Right lobe of liver (tissue), 6 donors: ENCODE measurements around the gene LRP1. TPM values are rescaled to one million over a fixed set of nuclear protein-coding genes. Genes with fewer than 3 reads are reported as not detected.

Experiments
- ATAC-seq, 4 donors: fragments of 200-7000 bp; cut with Tn5 transposase; one replicate each; pipeline ENCODE4 v1.9.1; 2020; ENCODE audit warnings: mild to moderate bottlenecking in 4 of 4, moderate library complexity in 4 of 4
- DNase-seq, 3 donors: peaks; one replicate each; pipeline ENCODE4 v3.0.0-alpha.2; 2020
- H3K27ac ChIP-seq, 3 donors: fragments of 200-600 bp; one replicate each; pipeline ENCODE4 v1.8.0; 2022
- H3K27me3 ChIP-seq, 2 donors: fragments of 200-600 bp; one replicate each; pipeline ENCODE4 v1.8.0; 2022
- H3K36me3 ChIP-seq, 4 donors: fragments of 200-600 bp; sonication (generic) in 1 of 4; one replicate each; pipeline versions ENCODE4 v1.5.1 to v1.8.0; 2017 to 2022; ENCODE audit warnings: control low read depth in 1 of 4
- H3K4me1 ChIP-seq, 4 donors: fragments of 200-600 bp; sonication (generic) in 1 of 4; one replicate each; pipeline versions ENCODE4 v1.5.1 to v1.8.0; 2017 to 2022; ENCODE audit warnings: control low read depth in 1 of 4
- H3K4me3 ChIP-seq, 3 donors: fragments of 200-600 bp; one replicate each; pipeline ENCODE4 v1.8.0; 2022
- H3K9me3 ChIP-seq, 4 donors: fragments of 200-600 bp; sonication (generic) in 1 of 4; one replicate each; pipeline versions ENCODE4 v1.5.1 to v1.8.0; 2017 to 2022; ENCODE audit warnings: control low read depth in 1 of 4
- CTCF ChIP-seq, 4 donors: fragments of 200-600 bp in 3 of 4; fragments of 450-650 bp in 1 of 4; IDR thresholded peaks; one replicate each; pipeline versions ENCODE4 v1.5.1 to v1.8.0; 2016 to 2022; ENCODE audit warnings: antibody characterized with exemption in 4 of 4, mild to moderate bottlenecking in 2 of 4
- POLR2A ChIP-seq: fragments of 450-650 bp; IDR thresholded peaks from one replicate; pipeline ENCODE4 v1.6.1; 2017; ENCODE audit warnings: antibody characterized with exemption, mild to moderate bottlenecking
- WGBS: methylation state at CpG from one replicate; pipeline ENCODE4 v1.1.6; 2018; ENCODE audit warnings: low coverage, low lambda C conversion rate; ENCODE audit not compliant: insufficient coverage; ENCODE audit errors: missing lambda C conversion rate; 5-methylcytosine and 5-hydroxymethylcytosine counted together
- intact Hi-C, 2 donors: fragments of 100-400 bp; cut with DNase I; formaldehyde crosslinking; loops; one replicate each; pipeline versions ENCODE4 v1.11.2 to v1.14.1; 2022
- total RNA-seq, 6 experiments: library from RNA; depleted of rRNA in 2 of 6; stranded (reverse); fragments of >200 nt in 2 of 6; fragmentation: NEBNext Ultra II Directional in 3 of 6; extraction: Animal tissue kit (Norgen Biotek cat#: 25700) in 3 of 6; gene quantifications; one replicate each; pipeline versions ENCODE4 v1.1.0 to v1.2.4, GENCODE V29; 2016 to 2023
- donor health status: DM: no; HTN: yes; CAD: no.
- donor health status: DM: no; HTN: no; CAD: no.
- donor health status: DM: no; HTN: no; CAD: no.
- donor health status: DM: no; HTN: yes; CAD: no.
- donor health status: DM: no; HTN: yes; CAD: no.

Gene LRP1
- total RNA-seq, 6 experiments from 2014 or later: 268 to 387 (median 301) TPM

GRCh38 chr12:57239587-57240065, 111.3 kb downstream of the LRP1 start:
- DNase-seq (no peak), ATAC-seq (no peak)
- Histone ChIP-seq H3K4me1 (peaks cover 0 to 52% (median 17%) of the 10 kb centered on the region in 4 donors), H3K4me3 (peak overlapping the region in 2 of 3 donors; percentile 27 to 30), H3K27me3 (peaks cover 0 to 7% of the 10 kb centered on the region in 2 donors), H3K36me3 (peaks cover 0 to 1% (median under 1%) of the 10 kb centered on the region in 4 donors), H3K9me3 (no peaks in the 10 kb centered on the region), H3K27ac (no peak overlapping the region)
- intact Hi-C loops: loop anchor here in 1 of 2 donors (5.0 kb wide), 1 partner anchor 32 kb away; no protein-coding TSS in a partner anchor
- 2% methylated on average over 12 of the region's 14 CpGs for WGBS
- TF ChIP-seq POLR2A (no peak), CTCF (IDR thresholded peaks at IDR 0.05) (no peak)

- H3K4me1 ChIP-seq: peaks cover 0 to 51% (median 16%) of the 10 kb centered on the region in 4 donors
- no peaks in the 10 kb centered on the region for H3K36me3 ChIP-seq
- peak overlapping the region; percentile 14 to 30 (median 27) for H3K4me3 ChIP-seq
- H3K9me3 ChIP-seq: no peaks in the 10 kb centered on the region
- no peak overlapping the region for H3K27ac ChIP-seq
- WGBS: 1% methylated on average over 44 of the region's 72 CpGs
- peak in 1 of 4 donors; percentile 16 for TF ChIP-seq CTCF (IDR thresholded peaks at IDR 0.05)
- peak; percentile 28 for TF ChIP-seq POLR2A
- H3K27me3 ChIP-seq: peaks cover 0 to 7% of the 10 kb centered on the region in 2 donors
- intact Hi-C loops: loop anchor here in 1 of 2 donors (5.0 kb wide), 1 partner anchor 33 kb away; no protein-coding TSS in a partner anchor
- ATAC-seq: peak; percentile 2 to 13 (median 4)
- DNase-seq: peak in 1 of 3 donors; percentile 68
Observed at GRCh38 chr12:57240066-57240921, 112.0 kb downstream of the LRP1 start.

- TF ChIP-seq POLR2A (no peak), CTCF (IDR thresholded peaks at IDR 0.05) (no peak)
- WGBS: 11% methylated on average over 8 of the region's 19 CpGs
- ATAC-seq: no peak
- Histone ChIP-seq H3K9me3 (no peaks in the 10 kb centered on the region), H3K27ac (no peak overlapping the region), H3K36me3 (no peaks in the 10 kb centered on the region), H3K4me3 (peak overlapping the region in 1 of 3 donors; percentile 30), H3K4me1 (peaks cover 0 to 51% (median 16%) of the 10 kb centered on the region in 4 donors), H3K27me3 (peaks cover 0 to 7% of the 10 kb centered on the region in 2 donors)
- intact Hi-C loops: loop anchor here in 1 of 2 donors (5.0 kb wide), 1 partner anchor 34 kb away; no protein-coding TSS in a partner anchor
- no peak for DNase-seq
Observed at GRCh38 chr12:57240926-57241401, 112.7 kb downstream of the LRP1 start.

- Histone ChIP-seq H3K27ac (no peak overlapping the region), H3K4me1 (peaks cover 0 to 51% (median 16%) of the 10 kb centered on the region in 4 donors)
- no peak for ATAC-seq
Observed at GRCh38 chr12:57241402-57242310, 113.4 kb downstream of the LRP1 start.

More at GRCh38 chr12:57241402-57242310, 113.4 kb downstream of the LRP1 start:
- TF ChIP-seq POLR2A: no peak
- no peak for TF ChIP-seq CTCF (IDR thresholded peaks at IDR 0.05)
- H3K9me3 ChIP-seq: no peaks in the 10 kb centered on the region
- H3K4me3 ChIP-seq: no peak overlapping the region
- H3K36me3 ChIP-seq: no peaks in the 10 kb centered on the region
- peaks cover 0 to 7% of the 10 kb centered on the region in 2 donors for H3K27me3 ChIP-seq
- DNase-seq: no peak
- 7% methylated on average over 21 of the region's 48 CpGs for WGBS
- intact Hi-C loops: loop anchor here in 1 of 2 donors (5.0 kb wide), 1 partner anchor 34 kb away; no protein-coding TSS in a partner anchor
